Fibroblast of skin of left biceps (primary cell): ENCODE results near the gene PLXND1.

ENCODE experiments used
- DNase-seq, 2 experiments: peaks; one replicate each; pipeline ENCODE4 v3.0.0-alpha.2; 2013; ENCODE audit warnings: low read depth in 2 of 2

Gene PLXND1

DNA sequence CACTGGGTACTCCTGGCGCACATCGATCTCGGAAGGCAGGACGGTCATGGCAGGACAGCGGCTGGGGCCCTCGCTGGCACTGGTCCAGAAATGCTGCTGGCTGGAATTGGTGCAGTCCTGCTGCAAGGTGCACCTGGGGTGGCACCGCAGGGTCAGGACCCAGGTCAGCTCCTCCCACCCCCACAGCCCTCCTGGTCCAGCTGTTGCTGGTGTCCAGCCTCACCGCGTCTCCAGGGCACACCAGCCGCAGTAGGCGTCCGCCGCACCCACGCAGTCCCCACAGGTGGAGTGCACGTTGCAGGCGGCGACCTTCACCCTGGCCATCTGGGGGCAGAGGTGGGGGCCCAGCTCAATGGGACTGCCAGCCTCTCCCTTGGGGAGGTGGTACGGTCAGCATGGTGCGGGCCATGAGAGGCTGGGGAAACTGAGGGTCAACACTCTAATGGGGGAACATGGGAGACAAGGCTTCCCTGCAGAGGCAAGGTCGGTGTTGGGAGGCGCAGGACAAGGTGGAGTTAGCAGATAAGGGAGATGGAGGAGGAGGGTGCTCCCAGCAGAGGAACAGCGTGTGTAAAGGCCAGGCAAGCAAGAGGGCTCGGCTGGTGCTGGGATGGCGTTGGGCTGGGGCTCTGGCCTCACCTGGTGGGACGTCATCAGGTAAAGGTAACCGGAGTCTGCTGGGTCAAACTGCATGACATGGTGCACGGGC lies 20.4 kb downstream of the PLXND1 start:
- DNase-seq, result no peak

DNA sequence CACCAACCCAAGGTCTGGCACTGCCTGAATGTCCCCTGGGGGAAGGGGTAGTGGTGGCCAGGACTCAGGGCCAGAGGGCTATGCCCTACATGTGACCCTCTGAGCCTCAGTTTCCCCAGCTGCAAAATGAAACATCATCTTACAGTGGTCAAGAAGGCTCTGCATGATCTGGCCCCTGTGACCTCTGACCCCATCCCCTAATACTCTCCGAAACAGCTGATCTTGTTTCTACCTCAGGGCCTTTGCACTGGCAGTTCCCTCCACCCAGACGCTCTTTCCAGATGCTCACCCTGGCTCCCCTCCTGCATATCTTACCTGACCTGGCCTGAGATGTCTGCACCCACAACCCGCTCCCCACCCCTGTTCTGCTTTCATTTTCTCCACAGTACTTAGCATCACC lies 21.8 kb downstream of the PLXND1 start:
- DNase-seq, result no peak

DNA sequence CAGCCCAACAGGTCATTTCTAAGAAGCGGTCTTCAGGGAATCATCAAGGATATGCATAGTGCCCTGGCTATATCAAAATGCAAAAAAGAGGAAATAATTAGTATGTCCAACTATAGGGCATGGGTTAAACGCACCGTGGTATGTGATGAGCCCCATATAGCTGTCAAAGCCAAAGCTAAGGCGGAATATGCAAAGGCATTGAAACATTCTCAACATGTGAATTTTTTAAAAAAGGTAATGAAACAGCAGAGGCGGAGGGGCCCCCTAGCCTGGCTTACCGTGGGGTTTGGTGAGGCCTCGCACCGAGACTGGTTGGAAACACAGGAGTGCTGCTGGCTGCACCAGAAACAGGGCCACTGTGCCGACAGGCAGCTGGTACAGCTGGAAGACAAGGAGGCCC lies 23.2 kb downstream of the PLXND1 start:
- DNase-seq, result no peak

DNA sequence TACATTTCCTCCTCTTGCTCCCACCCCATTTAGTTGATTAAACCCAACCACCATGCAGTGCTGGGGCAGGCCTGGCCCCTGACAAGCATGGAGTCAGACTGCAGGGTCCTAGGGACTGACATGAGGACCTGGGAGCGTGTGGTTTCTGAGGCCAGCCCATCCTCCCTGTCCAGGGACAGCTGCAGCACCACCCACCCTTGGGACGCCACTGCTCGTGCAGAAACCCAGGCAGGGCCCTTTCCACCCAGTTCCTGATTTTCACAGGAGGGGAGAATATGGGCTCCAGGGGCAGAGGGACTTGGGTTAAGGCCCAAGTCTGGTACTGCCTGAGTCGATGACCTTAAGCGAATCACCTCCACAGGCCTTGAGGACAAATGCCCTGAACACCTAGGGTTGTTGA lies 23.7 kb downstream of the PLXND1 start:
- no peak for DNase-seq

DNA sequence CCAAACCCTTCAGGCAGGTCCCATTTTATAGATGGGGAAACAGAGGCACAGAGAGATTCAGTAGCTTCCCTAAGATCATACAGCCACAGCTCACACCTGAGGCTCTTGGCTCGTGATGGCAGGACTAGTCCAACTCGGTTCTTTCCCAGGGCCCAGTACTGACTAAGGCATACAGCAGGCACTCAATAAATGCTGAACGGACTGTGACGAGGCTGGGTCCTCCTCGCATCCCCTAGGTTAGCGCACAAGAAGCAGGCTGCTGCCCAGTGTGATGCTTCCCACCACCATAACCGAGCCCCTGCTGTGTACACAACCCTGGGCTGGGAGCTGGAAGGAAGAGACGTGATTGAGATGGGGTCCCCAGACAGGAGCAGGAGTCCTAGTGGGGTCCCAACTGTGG lies 24.9 kb downstream of the PLXND1 start:
- DNase-seq, result no peak

DNA sequence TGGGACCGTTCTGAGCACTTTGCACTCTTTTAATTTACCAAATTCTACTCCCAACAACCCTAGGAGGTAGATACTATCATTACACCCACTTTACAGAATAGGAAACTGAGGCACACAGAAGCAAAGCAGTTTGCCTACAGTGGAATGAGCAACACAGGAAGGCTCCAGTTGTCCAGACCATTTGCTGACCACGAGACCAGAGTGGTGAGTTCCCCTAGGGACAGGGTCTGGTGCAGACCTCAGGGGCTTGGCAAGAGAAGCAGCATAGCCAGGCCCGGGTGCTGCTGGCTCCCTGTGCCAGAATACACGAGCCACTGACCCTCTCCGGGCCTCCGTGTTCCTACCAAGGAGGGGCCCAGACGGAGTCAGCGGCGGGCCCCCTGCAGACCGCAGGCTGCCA lies 26.5 kb downstream of the PLXND1 start:
- no peak for DNase-seq

DNA sequence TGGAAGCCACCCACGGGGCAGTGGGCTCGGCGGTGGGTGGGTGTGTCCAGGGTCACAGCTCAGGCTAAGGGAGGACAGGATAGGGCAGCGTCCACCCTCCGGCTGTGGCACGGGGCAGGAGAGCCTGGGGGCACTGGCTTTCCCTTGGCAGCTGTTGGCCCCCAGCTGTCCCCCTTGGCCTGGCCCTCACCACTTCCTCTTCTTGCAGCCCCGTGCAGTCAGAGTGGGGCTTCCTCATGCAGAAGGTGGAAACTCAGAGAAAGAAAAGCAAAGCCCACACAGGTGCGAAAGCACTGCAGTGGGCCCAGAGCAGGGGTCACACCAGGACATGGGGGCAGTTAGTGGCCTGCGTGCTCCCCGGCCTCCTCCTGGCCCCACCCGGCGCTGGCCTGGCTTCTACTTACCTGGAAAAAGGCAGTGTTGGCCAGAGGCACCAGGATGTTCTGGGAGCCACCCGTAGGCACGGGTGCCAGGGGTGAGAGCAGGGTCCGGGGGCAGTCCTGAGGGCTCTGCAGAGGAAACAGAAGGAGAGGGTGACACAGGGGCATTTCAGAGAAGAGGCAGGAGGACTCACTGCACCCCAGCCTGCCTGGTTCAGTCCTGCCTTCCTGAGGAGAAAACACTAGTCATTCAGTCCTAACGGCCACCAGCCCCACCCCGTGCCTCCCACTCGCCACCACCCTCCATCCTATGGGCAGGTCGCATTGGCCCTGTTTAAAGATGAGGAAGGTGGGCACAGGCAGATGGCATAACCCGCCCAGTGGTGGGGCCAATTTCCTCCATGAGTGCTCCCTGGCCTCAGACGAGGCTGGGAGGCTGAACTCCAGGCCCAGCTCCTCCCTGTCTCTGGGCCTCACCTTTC lies 28.3 kb downstream of the PLXND1 start:
- DNase-seq, result no peak

DNA sequence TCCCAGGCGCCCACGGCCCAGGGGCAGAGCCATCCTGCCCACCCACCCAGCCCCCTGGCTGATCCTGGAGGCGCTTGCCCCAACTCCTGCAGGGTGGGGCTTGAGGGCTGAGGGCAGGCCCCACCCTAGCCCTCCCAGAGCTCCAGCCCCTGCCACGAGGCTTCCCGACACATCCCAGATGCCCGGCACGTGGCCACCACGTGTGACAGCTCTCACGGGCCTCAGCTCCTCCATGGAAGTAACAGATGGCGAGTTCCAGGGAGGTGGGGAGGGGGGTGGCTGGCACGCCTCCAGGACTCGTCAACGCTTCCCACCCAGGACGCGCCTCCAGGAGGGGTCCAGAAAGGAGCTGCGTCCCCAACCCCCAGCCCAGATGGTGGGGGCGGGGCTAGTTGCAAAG lies 29.1 kb downstream of the PLXND1 start:
- DNase-seq, result no peak

DNA sequence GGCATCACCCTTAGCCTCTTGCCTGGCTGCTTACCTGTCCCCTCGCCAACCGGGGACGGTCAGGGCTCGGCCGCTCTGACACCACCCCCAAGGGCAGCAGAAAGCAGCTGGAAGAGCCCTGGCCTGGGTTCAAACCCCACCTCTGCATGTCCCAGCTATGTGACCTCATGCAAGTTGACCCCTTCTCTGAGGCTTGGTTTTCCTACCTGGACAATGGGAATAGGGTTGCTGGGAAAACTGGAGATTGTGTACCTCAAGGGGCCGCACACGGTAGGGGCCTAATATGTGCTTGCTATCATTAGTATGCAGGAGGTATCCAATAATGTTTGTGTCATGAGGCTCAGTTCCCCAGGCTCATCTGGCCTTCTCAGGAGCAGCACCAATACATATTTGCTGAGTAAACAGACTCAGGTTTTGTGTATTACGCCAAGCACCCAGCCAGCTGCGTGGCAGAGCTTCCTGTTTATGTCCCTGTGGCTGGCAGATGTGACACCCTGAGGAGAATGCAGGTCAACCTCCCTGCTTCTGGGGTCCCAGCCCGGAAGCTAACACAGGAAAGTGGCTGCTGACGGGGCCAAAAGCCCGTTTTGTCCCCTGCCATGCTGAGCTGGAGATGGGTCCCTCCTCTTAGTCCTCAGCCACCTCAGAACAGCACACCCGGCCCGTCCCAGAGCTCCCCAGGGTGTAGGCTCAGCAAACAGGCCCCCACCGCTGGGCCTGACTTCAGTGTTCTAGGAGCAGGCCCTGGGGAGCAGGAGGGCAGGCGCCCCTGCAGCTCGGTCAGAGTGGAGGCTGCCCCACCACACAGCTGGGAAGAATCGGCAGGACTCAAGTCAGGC lies 29.7 kb downstream of the PLXND1 start:
- DNase-seq, result no peak

DNA sequence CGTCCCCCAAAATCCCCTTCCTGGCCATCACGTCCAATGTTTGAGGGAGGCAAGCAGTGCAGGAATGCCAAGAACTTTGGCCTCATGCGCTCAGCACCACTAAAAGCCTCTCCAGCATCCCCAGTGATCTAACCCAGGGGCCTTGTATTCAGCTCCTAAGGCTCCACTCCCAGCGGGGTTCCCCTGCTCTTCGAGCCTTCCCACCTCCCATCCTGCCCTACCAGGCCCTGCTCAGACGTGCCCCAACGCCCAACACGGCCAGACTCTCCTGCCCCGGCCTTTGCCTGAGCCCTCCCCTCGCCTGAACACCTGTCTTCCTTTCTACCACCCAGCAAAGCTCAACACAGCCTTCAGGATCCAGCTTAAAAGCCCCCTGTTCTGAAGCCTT lies 30.5 kb downstream of the PLXND1 start:
- DNase-seq, result no peak

DNA sequence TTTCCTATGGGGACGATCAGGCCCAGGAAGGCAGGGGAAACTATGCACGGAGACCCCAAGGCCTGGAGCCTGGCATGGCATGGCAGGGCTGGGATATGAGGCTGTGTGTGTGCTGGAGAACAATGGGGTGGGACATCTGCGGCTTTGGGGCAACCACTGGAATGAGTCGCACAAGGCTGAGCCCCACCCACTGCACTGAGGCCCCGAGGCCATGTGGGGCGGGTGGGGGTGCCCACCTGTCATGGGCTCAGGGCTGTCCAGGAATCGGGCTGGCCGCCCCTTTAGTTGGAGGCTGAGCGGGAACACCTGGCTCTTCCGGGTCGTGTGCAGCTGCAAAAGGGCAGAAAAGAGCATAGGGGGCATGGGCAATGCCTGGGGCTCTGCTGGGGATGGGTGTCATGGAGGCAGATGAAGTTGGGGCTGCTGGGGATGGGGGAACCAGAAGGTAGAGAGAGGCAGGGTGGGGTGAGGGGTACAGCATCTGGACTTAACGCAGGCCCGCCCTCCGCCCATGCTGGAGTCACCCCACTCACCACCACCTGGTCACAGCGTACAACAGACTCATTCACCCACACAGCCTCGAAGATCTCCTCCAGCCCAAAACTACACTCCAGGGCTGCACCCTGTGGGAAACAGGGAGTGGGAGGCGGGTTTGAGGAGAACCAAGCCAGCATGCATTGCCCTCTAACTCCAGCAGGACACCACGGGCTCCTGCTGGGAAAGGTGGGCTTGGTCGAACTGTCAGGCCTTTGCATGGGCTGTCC lies 31.1 kb downstream of the PLXND1 start:
- DNase-seq, result no peak

DNA sequence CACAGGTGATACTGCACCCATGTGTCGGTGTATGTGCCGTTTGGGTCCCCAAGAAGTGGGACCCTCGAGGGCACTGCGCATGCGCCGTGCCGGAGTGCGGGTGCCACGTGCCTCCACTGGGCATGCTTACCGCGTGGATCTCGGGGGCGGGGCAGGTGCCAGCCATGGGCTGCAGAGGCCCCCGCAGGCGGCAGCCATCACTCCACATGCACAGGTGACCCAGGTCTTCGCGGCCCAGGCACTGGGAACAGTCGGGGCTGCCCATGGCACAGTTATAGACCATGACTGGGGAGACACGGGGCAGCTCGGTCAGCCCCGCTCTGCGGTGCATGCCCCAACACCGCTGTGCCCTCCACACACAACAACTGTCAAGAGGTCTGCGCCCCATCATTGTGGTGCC lies 32.3 kb downstream of the PLXND1 start:
- no peak for DNase-seq

DNA sequence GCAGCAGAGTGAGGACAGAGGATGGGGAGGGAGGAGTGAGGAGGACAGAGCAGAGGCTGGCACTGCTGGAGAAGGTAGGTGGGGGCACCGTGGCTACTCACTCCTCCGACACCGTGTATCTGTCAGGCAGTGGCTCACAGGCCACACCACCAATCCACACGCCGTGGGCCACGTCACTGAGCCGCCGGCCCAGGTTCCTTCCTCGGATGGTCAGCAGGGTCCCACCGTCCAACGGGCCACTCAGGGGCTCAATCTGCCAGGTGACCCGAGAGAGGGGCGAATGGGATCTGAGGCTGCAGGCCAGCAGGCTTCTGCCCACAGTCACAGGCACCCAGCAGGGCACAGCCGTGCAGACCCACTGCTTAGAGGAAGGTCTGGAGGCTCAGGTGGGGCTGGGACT lies 33.0 kb downstream of the PLXND1 start:
- DNase-seq, result no peak

DNA sequence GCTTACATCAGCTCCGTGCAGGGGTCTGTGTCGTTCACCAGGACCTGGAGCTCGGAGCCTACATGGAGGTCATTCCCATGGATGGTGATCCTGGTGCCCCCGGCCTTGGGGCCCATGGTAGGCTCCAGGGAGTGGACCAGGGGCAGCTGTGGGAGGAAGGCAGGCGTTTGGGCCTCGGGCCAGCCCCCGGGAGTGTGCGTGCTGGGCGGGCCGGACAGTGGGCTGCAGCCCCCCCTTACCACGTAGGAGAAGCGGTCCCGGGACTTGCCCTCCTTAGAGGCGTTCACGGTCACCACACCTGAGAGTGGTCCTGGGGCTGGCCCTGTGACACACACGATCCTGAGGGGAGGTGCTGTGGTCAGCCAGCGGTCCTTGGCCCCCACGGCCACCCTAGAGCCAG lies 33.9 kb downstream of the PLXND1 start:
- DNase-seq, result no peak

DNA sequence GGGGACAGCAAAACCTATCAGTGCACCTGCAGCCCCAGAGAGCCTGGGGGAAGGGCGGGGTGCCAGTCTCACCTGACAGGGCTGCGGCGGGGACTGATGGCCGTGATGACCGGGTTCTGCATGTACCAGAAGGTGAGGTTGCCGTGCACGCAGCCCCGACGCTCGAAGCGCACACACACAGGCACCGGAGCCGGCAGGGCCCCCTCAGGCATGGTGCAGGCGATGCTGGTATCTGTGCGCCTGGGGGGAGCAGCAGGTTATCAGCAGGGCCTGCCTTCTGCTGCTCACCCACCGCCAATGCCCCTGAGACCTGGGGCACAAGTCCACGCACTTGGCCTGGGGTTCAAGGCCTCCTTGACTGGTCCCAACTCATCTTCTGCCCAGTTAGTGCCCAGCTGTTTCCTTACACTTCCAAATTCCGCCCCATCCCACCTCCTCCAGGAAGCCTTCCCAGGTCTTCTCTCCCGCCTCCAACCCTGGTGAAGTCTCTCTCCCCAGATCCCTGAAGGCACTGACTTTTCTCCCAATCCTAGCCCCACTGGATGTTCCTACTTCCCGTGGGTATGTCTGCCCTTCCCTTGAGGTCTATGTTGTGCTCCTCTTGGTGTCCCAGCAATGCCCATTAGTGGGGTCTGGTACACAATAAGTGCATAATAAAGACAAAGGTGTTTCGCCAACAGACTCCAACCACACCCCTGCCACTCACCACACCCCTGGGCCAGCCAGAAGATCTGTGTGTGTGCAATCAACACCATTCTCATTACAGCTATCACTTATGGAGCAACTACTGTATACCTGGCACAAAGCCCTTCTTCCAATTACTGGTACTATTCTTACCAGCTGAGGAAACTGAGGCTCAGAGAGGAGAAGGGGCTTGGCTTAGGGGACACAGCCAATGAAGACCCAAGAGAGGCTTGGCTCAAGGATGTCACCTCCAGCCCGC lies 34.6 kb downstream of the PLXND1 start:
- DNase-seq, result no peak

DNA sequence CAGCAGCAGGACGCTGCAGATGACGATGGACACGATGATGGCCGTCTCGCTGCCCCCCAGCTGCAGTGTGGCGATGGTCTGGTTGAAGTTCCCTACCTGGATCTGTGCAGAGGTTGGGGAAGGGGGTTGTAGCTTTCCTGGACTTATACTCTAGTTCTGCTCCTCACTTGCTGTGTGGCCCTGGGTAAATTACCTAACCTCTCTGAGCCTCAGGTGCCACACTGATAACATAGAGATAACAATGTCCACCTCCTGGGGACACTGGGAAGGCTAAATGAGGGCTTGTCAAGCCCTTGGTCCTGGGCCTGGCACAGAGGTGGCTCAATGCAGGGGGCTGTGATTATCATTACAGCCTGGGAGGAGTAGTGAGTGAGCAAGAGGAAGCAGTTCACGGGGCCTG lies 36.6 kb downstream of the PLXND1 start:
- no peak for DNase-seq

DNA sequence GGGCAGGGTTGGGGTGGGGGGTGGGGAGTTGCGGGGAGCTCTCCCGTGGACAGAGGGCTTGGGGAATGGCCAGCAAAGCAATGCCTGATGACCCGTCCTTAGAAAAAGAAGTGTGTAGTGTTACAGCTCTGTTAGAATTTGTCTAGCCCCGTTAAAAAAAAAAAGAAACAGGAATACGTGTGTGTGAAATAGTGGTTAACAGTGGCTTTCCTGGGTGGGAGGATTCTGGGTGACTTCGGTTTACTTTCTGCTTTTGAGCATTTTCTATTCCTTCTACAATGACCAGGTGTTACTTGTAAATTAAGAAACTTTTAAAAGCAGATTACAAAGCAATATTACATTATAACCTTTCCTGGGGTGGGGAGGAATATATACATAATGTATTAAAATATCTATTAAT lies 38.5 kb downstream of the PLXND1 start:
- DNase-seq, result no peak

DNA sequence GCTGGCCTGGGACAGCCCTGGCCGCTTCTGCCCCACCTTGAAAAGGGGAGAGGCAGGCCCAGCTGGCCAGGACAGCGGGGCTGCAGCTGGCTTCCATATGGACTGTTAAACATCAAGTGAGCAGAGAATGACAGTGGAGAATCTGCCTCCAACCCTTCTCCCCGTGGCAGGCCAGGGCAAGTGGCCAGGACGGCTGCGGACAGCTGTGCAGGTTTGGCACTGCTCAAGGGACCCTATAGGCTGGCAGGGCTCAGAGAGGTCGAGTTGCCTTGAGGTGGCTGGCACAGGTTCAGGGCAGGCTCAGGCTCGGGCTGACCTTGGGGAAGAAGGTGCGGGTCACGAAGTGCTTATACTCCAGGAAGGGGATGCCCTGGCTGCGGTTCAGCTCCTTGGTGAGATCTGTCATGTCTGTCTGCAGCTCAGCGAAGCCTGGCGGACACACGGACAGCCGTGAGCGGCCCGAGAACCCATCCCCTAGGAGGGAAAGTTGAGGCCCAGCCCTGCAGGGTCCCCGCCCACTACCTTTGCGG lies 39.2 kb downstream of the PLXND1 start:
- no peak for DNase-seq

DNA sequence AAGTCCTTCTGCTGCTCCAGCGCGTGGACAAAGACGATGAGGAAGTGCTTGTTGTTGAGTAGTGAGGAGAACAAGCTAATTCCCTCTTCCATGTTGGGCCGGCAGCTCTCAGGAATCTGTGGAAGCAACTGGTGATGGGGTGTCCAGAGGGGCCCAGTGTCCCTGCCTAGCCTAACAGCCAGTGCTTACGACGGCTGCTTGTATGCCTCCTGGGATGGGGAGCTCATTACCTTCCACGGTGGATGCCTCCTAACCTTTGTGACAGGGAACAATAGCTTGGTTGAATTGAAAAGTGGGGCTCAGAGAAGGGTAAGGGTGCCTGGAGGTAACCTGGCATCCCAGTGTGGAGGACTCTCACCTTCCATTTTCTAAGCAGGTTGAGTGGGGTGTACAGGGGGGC lies 40.6 kb downstream of the PLXND1 start:
- DNase-seq, result no peak

DNA sequence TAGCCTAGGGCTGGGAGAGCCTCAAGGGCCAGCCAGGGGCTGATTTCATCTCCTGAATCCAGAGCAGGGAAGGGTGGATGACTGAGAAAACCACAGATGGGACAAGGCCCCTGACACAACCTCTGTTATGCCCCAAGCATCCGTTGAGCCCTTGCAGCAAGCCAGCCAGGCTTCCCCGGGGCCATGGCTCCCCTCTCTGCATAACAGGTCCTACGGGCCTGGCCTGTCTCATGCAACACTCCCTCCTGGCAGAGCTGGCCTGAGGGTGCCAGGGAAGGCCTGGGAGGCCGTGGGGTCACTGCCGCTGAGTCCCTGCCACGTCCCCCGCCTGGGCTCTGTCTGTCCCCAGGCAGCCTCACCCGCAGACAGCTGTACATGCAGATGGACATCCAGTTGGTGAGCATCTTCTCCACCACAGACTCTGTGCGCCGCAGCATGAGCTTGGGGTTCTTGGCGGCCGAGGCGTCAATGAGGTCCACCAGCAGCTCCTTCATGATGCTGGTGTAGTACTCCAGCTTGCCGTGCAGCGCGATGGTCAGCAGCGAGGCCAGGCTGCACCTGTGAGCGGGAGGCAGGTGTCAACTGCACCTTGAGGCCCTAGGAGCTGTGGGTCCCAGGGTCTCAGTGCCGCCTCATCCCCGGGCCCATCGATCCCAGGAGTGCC lies 41.4 kb downstream of the PLXND1 start:
- no peak for DNase-seq
